SKM-1 treated with dmso at 0.1 percent for 144 hours (cell line): ENCODE data around the gene GADD45GIP1.
A peak's percentile ranks its signal among the peaks of the same experiment; 100 is the strongest.
"Not testable (repeated sequence)": the region's sequence is repeated elsewhere in the genome, so short reads cannot be mapped to it uniquely, and the experiment has no call there.

Experiments used
- DNase-seq: peaks from one replicate; lab custom pipeline; 2025; ENCODE audit not compliant: unreplicated experiment; lab: John Stamatoyannopoulos, UW

Gene GADD45GIP1

DNA sequence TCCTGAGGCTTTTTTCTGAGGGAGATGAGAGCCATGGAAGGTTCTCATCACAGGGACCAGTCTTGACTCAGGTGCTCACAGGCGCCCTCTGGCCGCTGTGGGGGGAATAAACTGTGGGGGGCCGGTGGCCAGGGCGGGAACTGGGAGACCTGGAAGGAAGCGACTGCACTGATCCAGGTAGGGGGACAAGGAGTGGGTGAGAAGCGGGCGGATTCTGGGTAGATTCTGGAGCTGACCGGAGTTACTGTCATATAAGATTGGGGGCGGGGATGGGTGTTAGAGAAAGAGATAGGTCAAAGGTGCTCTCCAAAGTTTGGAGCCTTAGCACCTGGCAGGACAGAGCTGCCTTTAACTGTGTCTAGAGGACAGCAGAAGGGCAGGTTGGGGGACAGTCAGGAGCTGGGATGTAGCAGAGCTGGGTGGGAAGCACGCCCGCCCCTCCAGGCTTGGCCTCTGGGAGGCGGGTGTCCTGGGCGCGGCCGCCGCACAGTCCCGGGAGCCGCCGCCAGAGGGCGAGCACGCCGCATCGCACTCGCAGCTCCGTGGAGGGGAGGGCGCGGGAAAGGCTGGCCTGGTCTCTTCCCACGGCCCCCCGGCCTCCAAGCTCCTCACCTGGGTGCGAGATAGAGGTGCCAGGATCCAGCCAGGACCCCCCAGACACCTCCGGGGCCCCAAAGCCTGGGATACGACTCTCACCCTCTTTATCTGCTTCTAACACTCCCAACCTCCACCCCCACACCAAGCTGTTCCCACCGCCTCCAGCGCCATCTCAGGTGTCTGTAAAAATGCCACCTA, 8.2 kb upstream of the GADD45GIP1 start:
- DNase-seq, result peak; percentile 53

GRCh38 chr19:12959481-12959880, 2.5 kb upstream of the GADD45GIP1 start:
- no peak for DNase-seq

GRCh38 chr19:12957389-12957952, 448 bp upstream of the GADD45GIP1 start:
- not testable (repeated sequence) for DNase-seq

DNA sequence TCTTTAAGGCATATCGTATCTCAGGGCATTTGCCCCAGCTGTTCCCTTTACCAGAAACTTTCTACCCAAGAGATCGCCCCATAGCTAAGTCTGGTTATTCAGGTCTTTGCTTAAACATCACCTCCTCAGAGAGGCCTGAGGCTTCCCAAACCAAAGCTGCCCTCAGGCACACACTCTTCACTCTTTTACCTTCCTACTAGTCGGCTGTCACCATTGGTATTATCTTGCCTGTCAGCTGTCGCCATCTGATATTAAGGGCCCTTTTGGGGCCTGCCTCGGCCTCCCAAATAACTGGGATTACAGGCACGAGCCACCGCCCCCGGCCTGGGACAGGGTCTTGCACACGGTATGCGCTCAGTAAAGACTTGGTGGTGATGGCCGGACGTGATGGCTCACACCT, 1.0 kb downstream of the GADD45GIP1 start:
- no peak for DNase-seq

GRCh38 chr19:12955575-12955974, 1.4 kb downstream of the GADD45GIP1 start:
- not testable (repeated sequence) for DNase-seq

DNA sequence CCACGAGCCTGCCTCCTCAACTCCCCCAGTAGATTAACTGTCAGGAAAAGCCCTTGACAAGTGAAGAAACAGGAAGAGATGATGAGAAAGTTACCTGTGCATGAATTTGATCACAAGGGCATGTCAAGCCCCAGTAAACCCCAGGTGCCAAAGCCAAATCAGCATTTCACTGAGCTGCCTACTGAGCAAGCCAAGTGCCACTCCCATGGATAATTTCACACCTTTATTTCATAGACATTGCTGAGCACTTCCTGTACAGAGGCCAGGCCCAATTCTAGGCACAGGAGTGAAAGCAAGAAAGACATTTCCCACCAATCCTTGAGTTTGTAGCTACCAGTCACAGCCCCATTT, 2.4 kb downstream of the GADD45GIP1 start:
- DNase-seq, result no peak

- no peak for DNase-seq
Observed at GRCh38 chr19:12953799-12954611, 3.0 kb downstream of the GADD45GIP1 start.

DNA sequence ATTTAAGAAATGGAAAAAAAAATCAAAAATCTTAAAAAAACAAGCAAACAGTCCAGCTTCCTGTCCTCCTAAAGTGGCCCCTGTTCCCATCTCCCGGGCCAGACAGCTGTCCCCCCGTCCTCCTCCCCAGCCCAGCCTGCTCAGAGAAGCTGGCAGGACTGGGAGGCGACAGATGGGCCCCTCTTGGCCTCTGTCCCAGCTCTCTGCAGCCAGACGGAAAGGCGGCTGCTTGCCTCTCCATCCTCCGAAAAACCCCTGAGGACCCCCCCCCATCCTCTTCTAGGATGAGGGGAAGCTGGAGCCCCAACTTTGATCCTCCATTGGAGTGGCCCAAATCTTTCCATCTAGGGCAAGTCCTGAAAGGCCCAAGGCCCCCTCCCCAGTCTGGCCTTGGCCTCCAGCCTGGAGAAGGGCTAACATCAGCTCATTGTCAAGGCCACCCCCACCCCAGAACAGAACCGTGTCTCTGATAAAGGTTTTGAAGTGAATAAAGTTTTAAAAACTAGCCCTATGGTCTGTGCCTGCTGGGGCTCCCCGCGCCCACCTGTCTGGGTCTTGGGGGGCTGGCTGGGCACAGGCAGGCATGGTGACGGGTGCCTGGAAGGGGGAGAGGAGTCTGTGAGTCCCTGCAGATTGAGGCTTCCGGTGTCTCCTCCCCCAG, 3.8 kb downstream of the GADD45GIP1 start:
- no peak for DNase-seq

DNA sequence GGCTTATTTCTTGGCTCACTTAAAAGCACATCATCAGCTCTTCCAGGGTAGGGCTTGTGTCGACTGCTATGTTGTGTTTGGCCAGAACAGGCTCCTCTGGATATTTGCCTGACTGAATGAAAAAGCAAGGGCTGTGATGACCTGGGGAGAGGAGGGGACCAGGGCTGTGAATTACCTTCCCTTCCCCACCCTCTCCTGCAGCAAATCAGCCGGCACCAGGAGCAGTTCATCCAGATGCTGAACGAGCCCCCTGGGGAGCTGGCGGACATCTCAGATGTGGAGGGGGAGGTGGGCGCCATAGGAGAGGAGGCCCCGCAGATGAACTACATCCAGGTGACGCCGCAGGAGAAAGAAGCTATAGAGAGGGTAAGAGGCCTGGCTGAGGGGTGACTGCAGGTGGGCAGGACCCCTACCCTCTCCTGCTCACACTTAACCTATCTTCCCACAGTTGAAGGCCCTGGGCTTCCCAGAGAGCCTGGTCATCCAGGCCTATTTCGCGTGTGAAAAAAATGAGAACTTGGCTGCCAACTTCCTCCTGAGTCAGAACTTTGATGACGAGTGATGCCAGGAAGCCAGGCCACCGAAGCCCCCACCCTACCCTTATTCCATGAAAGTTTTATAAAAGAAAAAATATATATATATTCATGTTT, 4.4 kb downstream of the GADD45GIP1 start:
- DNase-seq, result no peak

- DNase-seq, result not testable (repeated sequence)
Observed at GRCh38 chr19:12952050-12952449, 5.0 kb downstream of the GADD45GIP1 start.

DNA sequence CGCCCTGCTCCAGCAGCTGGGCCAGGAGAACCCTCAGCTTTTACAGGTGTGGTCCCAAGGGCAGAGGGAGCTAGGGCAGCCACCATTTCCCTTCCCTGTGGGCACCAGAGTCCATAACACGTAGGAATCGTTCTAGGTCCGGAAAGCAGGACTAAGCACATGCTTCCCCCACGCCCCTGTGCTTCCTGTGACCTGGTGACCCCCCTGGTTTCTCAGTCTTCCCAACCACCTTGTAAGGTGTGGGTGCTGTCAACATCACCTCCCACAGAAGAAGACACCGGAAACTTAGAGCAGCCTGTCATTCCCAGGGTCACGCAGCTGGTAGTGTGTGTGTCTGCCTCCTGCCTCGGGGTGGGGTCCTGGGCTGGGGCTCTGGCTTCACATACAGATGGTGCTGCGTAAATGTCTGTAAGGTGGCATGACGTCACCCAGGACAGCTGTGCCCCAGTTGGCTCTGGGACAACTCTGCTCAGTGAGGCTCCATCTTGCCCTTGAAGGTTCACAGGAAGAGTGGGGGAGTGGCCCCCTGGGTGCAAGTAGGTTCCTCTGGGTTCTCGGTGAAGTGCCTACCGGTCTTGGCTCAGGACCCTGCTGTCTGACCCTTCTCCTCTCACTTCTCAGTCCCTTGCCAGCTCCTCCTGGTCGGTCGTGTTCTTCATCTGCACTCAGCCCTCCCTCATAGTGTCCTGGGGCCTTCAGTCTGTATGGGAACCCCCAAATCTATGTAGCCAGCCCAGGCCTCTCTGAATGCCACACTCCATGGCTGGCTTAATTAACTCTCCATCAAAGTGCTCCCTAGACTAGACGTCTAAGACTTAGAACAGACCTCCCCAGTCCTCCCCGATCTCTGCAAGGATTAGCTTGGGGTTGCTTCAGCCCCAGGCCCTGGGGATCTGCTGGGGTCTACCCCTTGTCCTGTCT, 7.4 kb downstream of the GADD45GIP1 start:
- DNase-seq, result no peak

DNA sequence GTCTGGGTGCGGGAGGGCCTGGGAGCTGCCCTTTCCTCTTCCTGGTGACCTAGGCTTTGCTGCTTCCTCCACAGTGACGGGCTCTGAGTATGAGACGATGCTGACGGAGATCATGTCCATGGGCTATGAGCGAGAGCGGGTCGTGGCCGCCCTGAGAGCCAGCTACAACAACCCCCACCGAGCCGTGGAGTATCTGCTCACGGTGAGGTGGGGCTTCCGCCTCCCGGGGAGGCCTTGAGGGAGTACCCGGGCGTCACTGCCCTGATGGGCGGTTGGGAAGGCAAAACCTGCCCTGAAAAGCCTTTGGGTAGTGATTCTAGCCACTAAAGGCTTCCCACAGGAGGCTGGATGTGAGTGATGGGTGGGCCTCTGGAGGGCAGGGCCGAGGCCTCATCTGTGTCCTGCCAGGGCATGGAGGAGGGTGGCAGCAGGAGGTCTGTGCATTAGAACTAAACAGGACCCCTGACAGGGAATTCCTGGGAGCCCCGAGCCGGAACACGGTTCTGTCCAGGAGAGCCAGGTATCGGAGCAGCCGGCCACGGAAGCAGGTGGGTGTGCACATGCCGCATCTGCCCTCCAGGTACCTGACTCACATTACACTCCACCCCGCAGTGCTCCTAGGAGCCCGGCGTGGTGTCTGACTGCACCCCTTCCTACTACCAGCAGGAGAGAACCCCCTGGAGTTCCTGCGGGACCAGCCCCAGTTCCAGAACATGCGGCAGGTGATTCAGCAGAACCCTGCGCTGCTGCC, 8.2 kb downstream of the GADD45GIP1 start:
- no peak for DNase-seq

DNA sequence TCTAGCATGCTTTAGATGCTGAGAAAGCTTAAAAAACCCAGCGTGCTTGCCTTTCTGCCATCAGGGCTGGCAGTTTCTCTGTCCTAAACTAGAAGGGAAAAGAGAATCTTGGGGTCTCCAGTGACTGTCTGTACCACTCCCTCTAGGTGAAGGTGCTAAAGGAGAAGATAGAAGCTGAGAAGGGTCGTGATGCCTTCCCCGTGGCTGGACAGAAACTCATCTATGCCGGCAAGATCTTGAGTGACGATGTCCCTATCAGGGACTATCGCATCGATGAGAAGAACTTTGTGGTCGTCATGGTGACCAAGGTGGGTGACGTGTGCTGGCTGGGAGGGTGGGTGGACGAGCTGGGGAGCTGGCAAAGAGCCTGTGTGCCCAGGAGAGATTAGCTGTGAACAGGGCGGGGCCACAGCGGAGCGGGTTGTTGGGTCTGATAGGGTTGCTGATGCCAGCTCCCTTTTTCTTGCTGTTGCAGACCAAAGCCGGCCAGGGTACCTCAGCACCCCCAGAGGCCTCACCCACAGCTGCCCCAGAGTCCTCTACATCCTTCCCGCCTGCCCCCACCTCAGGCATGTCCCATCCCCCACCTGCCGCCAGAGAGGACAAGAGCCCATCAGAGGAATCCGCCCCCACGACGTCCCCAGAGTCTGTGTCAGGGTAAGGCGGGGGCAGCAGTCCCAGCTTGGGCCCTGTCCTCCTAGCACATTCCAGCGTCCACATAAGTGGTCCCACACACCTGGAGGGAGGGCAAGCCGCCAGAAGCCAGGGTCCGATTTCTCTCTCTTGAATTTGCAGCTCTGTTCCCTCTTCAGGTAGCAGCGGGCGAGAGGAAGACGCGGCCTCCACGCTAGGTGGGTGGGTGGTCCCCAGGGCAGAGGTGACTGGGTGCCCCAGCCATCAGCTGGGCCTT, 9.1 kb downstream of the GADD45GIP1 start:
- DNase-seq, result no peak

GRCh38 chr19:12946731-12947496, 10.1 kb downstream of the GADD45GIP1 start:
- DNase-seq, result no peak

- DNase-seq, result no peak
Observed at GRCh38 chr19:12946092-12946721, 10.8 kb downstream of the GADD45GIP1 start.

DNA sequence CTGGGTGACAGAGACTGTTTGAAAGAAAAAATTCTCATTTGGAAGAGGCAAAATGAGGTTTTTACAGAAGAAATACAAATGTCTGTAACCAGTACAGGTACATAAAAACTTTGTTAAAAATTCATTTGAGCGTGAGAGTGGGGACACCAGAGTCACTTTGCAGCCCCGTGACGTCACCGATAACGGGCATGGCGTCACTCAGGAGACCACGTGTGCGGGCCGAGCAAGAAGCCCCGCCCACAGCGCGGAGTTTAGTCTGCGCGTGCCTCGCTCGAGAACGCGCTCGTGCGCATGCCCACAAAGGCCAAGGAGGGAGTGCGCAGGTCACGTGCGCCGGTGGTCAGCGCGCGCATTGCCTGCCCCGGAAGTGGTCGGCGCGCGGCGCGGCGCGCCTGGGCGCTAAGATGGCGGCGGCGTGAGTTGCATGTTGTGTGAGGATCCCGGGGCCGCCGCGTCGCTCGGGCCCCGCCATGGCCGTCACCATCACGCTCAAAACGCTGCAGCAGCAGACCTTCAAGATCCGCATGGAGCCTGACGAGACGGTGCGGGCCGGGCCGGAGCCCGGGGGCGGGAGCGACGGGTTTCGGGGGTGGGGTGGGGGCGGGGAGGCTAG, 11.4 kb downstream of the GADD45GIP1 start, which contains the start of gene RAD23A:
RAD23A (plus strand) TSS at position 384 of the 613 bp plus-strand sequence; CDS start at position 471, 87 bp downstream.
- DNase-seq, result peak; percentile 90
